Naive thymus-derived CD8-positive, alpha-beta T cell (primary cell): Measurements from ENCODE around the gene NUP188. TPM values are rescaled to one million over a fixed set of nuclear protein-coding genes. Genes with fewer than 3 reads are reported as not detected.
"Not testable (repeated sequence)": the region's sequence is repeated elsewhere in the genome, so short reads cannot be mapped to it uniquely, and the experiment has no call there.

ENCODE experiments used
- ATAC-seq, 2 donors: fragments of 150-1000 bp; cut with Tn5 transposase in 1 of 2; sonication (Bioruptor Pico), chemical (Tn5 transposase) in 1 of 2; 1 replicate in 1 of 2; 2 replicates in 1 of 2; pipeline ENCODE4 v1.10.0; 2021; ENCODE audit warnings: mild to moderate bottlenecking in 2 of 2, moderate library complexity in 2 of 2
- POLR2A ChIA-PET: fragments of 350-600 bp; sonication (Branson Sonifier 250); formaldehyde crosslinking; loops from one replicate; lab custom pipeline; 2021; ENCODE audit warnings: antibody characterized with exemption; lab: Charles Lee
- DNase-seq, 10 donors: peaks; one replicate each; pipeline versions ENCODE4 v3.0.0 to v3.0.0-alpha.2; 2020 to 2022
- H3K27ac Mint-ChIP-seq, 10 donors: one replicate each; pipeline ENCODE4 v1.8.0; 2020 to 2022; ENCODE audit warnings: mild to moderate bottlenecking in 10 of 10, mixed read lengths in 10 of 10, moderate library complexity in 4 of 10, inconsistent platforms in 1 of 10
- H3K27me3 Mint-ChIP-seq, 5 donors: one replicate each; pipeline ENCODE4 v1.8.0; 2021 to 2022; ENCODE audit warnings: mixed read lengths in 5 of 5
- H3K36me3 Mint-ChIP-seq, 3 donors: one replicate each; pipeline ENCODE4 v1.8.0; 2020 to 2022; ENCODE audit warnings: mixed read lengths in 3 of 3, mild to moderate bottlenecking in 2 of 3, inconsistent platforms in 1 of 3
- H3K4me1 Mint-ChIP-seq, 4 donors: one replicate each; pipeline ENCODE4 v1.8.0; 2021 to 2022; ENCODE audit warnings: mixed read lengths in 4 of 4
- H3K4me3 Mint-ChIP-seq, 10 donors: one replicate each; pipeline ENCODE4 v1.8.0; 2020 to 2022; ENCODE audit warnings: mild to moderate bottlenecking in 10 of 10, mixed read lengths in 10 of 10, moderate library complexity in 6 of 10, inconsistent platforms in 1 of 10
- H3K9me3 Mint-ChIP-seq, 9 donors: one replicate each; pipeline ENCODE4 v1.8.0; 2020 to 2022; ENCODE audit warnings: mixed read lengths in 9 of 9, mild to moderate bottlenecking in 3 of 9, inconsistent platforms in 1 of 9, moderate library complexity in 1 of 9
- polyA plus RNA-seq, 3 donors: library from polyadenylated mRNA; unstranded; fragments of 300-500 nt; fragmentation: Illumina TruSeq; gene quantifications; one replicate each; pipeline ENCODE4 v1.2.3, GENCODE V29; 2021
- total RNA-seq, 8 experiments: library from RNA in 2 of 8; stranded (reverse) in 2 of 8; gene quantifications; one replicate each; pipeline ENCODE4 v1.2.3 and lab custom pipeline; 2021 to 2026

Gene NUP188
- total and polyA plus RNA-seq, 5 experiments from 2014 or later, result 21.9 to 79.6 (median 36.8) TPM

- ATAC-seq (no peak), DNase-seq (no peak)
- peak overlapping the region; percentile 61 to 86 (median 80) for H3K4me3 Mint-ChIP-seq
- peaks cover 0 to 6% (median 0%) of the 10 kb centered on the region in 3 donors for H3K36me3 Mint-ChIP-seq
- POLR2A ChIA-PET, result interaction anchor here (0.5 to 1.9 kb wide), 3 partner anchors 9 to 374 kb away, joined by 3 to 17 read pairs (median 4); partner anchors contain the start of gene MIGA2
- H3K27ac Mint-ChIP-seq, result peak overlapping the region in 8 of 10 donors; percentile 53 to 87 (median 74)
- H3K27me3 Mint-ChIP-seq, result no peaks in the 10 kb centered on the region
- H3K9me3 Mint-ChIP-seq, result no peaks in the 10 kb centered on the region
- H3K4me1 Mint-ChIP-seq, result peaks cover 19 to 39% (median 29%) of the 10 kb centered on the region in 4 donors
Observed at GRCh38 chr9:129026442-129027223, 79.1 kb downstream of the NUP188 start.

GRCh38 chr9:129027224-129027684 is 79.8 kb downstream of the NUP188 start:
- DNase-seq (no peak), ATAC-seq (no peak)
- Mint-ChIP-seq H3K27me3 (no peaks in the 10 kb centered on the region), H3K4me3 (peak overlapping the region; percentile 61 to 86 (median 80)), H3K27ac (peak overlapping the region; percentile 7 to 94 (median 74)), H3K4me1 (peaks cover 16 to 35% (median 26%) of the 10 kb centered on the region in 4 donors), H3K9me3 (no peaks in the 10 kb centered on the region), H3K36me3 (no peaks in the 10 kb centered on the region)
- POLR2A ChIA-PET, result interaction anchor here (0.5 to 1.9 kb wide), 7 partner anchors 9 to 449 kb away, joined by 3 to 19 read pairs (median 7); partner anchors contain the start of genes DOLPP1, MIGA2 and PTPA

DNA sequence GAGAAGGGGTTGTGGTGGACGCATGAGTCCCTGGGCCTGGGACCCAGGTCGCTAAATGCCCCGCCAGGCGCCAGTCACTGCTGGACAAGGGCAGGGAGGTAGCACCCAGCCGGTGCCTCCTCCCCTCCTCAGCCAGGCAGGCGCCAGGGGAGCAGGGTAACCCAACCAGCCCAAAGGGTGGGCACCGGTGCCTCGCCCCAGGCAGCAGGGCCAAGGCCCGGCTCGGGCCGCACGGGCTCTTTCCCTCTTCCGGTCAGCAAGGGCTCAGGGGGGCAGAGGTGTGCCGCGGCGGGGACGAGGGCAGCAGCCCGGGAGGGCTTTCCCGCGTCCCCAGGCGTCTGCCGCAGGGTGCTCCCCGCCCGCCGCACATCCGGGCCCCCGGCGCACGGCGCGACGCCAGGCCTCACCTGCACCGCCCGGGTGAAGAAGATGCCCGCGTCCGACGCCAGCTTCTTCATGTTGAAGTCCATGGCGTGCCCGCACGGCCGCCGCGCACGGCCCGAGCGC is 80.2 kb downstream of the NUP188 start:
- ATAC-seq (peak; percentile 82 to 88), DNase-seq (peak in 6 of 10 donors; percentile 66 to 88 (median 84))
- no peaks in the 10 kb centered on the region for H3K36me3 Mint-ChIP-seq
- POLR2A ChIA-PET, result interaction anchor here (0.5 to 1.9 kb wide), 7 partner anchors 8 to 449 kb away, joined by 3 to 19 read pairs (median 7); partner anchors contain the start of genes DOLPP1, MIGA2, PTPA and SPOUT1
- no peaks in the 10 kb centered on the region for H3K9me3 Mint-ChIP-seq
- peak overlapping the region; percentile 61 to 86 (median 80) for H3K4me3 Mint-ChIP-seq
- no peaks in the 10 kb centered on the region for H3K27me3 Mint-ChIP-seq
- peaks cover 11 to 33% (median 23%) of the 10 kb centered on the region in 4 donors for H3K4me1 Mint-ChIP-seq
- peak overlapping the region in 7 of 10 donors; percentile 7 to 94 (median 77) for H3K27ac Mint-ChIP-seq

GRCh38 chr9:129028192-129028966 is 80.9 kb downstream of the NUP188 start, which contains the start of gene SH3GLB2:
SH3GLB2 (minus strand) TSS chr9:129028331; CDS start chr9:129028154, 177 bp downstream.
- Mint-ChIP-seq H3K4me3 (peak within 1 kb of the TSS; percentile 64 to 86 (median 80)), H3K27ac (peak within 1 kb of the TSS; percentile 7 to 94 (median 74)), H3K36me3 (no peaks in the 10 kb centered on the region), H3K9me3 (no peaks in the 10 kb centered on the region), H3K4me1 (peaks cover 7 to 31% (median 19%) of the 10 kb centered on the region in 4 donors), H3K27me3 (no peaks in the 10 kb centered on the region)
- DNase-seq (peak; percentile 78 to 97 (median 90)), ATAC-seq (peak; percentile 80 to 81)
- POLR2A ChIA-PET, result interaction anchor here (0.6 to 1.9 kb wide), 8 partner anchors 8 to 244 kb away, joined by 3 to 19 read pairs (median 6); partner anchors contain the start of genes DOLPP1, MIGA2, PTPA and SPOUT1

- Mint-ChIP-seq H3K4me3 (peak overlapping the region in 8 of 10 donors; percentile 0 to 80 (median 40)), H3K36me3 (no peaks in the 10 kb centered on the region), H3K27ac (peak overlapping the region in 6 of 10 donors; percentile 0 to 57 (median 40)), H3K4me1 (peaks cover 7 to 31% (median 17%) of the 10 kb centered on the region in 4 donors), H3K27me3 (no peaks in the 10 kb centered on the region), H3K9me3 (no peaks in the 10 kb centered on the region)
- POLR2A ChIA-PET, result interaction anchor here (0.6 to 0.8 kb wide), 4 partner anchors 8 to 678 kb away, joined by 3 to 4 read pairs (median 4); no protein-coding TSS in a partner anchor
- DNase-seq (no peak), ATAC-seq (no peak)
Observed at GRCh38 chr9:129030191-129030590, 82.7 kb downstream of the NUP188 start.

GRCh38 chr9:129031514-129031913 is 84.0 kb downstream of the NUP188 start:
- Mint-ChIP-seq H3K36me3 (no peaks in the 10 kb centered on the region), H3K27ac (no peak overlapping the region), H3K4me3 (no peak overlapping the region), H3K27me3 (no peaks in the 10 kb centered on the region), H3K4me1 (peaks cover 11 to 28% (median 18%) of the 10 kb centered on the region in 4 donors), H3K9me3 (no peaks in the 10 kb centered on the region)
- no peak for DNase-seq
- ATAC-seq, result no peak
- POLR2A ChIA-PET, result no interaction called here

DNA sequence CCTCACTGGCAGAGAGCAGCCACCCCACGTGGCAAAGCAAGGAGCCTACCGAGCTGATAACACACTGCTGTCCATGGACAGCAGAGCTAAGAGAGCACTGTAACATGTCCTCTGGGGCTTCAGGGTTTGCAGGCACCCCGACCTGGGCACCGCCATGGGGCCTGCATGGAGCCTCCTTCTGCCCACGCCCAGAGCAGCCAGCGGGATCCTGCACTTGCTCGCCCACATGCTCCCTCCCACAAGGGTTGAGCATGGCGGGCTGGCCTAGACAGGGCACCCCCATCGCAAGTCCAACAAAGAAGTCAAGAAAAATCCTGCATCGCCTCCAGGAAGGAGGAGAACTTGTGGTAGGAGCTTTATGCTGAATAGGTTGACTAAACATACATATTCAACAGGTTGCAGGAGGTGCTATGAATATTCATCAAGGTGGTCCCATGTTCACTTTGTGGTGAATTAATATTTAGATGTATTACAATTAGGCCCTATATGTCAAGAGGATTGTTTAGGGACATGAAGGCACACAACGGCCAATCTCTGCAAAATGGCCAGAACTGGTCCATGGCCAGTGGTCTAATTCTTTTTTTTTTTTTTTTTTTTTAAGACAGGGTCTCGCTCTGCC is 85.2 kb downstream of the NUP188 start:
- Mint-ChIP-seq H3K4me1 (peaks cover 16 to 27% (median 21%) of the 10 kb centered on the region in 4 donors), H3K36me3 (no peaks in the 10 kb centered on the region), H3K27ac (peak overlapping the region in 1 of 10 donors; percentile 48), H3K27me3 (no peaks in the 10 kb centered on the region), H3K9me3 (no peaks in the 10 kb centered on the region), H3K4me3 (no peak overlapping the region)
- ATAC-seq, result no peak
- no peak for DNase-seq
- POLR2A ChIA-PET, result no interaction called here

GRCh38 chr9:129033216-129033615 is 85.7 kb downstream of the NUP188 start:
- POLR2A ChIA-PET, result interaction anchor here (0.7 kb wide), 1 partner anchor 69 kb away, joined by 4 read pairs; no protein-coding TSS in a partner anchor
- no peak for DNase-seq
- no peak overlapping the region for H3K4me3 Mint-ChIP-seq
- peaks cover 19 to 33% (median 26%) of the 10 kb centered on the region in 4 donors for H3K4me1 Mint-ChIP-seq
- no peak for ATAC-seq
- no peaks in the 10 kb centered on the region for H3K36me3 Mint-ChIP-seq
- H3K27me3 Mint-ChIP-seq, result no peaks in the 10 kb centered on the region
- H3K27ac Mint-ChIP-seq, result no peak overlapping the region
- no peaks in the 10 kb centered on the region for H3K9me3 Mint-ChIP-seq

DNA sequence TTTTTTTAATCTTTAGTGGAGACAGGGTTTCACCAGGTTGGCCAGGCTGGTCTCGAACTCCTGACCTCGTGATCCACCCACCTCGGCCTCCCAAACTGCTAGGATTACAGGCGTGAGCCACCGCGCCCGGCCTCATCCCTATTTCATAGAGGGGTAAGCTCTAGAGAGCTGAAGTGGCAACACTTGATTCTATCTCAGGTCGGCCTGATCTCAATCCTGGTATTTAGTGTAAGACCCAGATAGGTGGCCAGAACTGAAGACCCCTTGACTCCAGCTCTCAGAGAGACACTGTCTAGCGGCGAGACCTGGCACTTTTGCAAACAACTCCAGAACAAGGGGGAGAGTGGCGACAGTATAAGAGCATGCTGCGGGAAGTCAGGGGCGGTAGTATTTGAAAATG is 88.3 kb downstream of the NUP188 start:
- POLR2A ChIA-PET, result interaction anchor here (0.6 to 2.5 kb wide), 15 partner anchors 8 to 456 kb away, joined by 3 to 19 read pairs (median 3); partner anchors contain the start of genes DOLPP1, ENDOG and SH3GLB2
- not testable (repeated sequence) for H3K36me3 Mint-ChIP-seq, H3K9me3 Mint-ChIP-seq, DNase-seq, H3K27me3 Mint-ChIP-seq
- peaks cover 19 to 42% (median 35%) of the 10 kb centered on the region in 4 donors for H3K4me1 Mint-ChIP-seq
- H3K27ac Mint-ChIP-seq, result peak overlapping the region; percentile 39 to 96 (median 91)
- H3K4me3 Mint-ChIP-seq, result peak overlapping the region; percentile 89 to 100 (median 96)
- peak; percentile 3 to 4 for ATAC-seq

DNA sequence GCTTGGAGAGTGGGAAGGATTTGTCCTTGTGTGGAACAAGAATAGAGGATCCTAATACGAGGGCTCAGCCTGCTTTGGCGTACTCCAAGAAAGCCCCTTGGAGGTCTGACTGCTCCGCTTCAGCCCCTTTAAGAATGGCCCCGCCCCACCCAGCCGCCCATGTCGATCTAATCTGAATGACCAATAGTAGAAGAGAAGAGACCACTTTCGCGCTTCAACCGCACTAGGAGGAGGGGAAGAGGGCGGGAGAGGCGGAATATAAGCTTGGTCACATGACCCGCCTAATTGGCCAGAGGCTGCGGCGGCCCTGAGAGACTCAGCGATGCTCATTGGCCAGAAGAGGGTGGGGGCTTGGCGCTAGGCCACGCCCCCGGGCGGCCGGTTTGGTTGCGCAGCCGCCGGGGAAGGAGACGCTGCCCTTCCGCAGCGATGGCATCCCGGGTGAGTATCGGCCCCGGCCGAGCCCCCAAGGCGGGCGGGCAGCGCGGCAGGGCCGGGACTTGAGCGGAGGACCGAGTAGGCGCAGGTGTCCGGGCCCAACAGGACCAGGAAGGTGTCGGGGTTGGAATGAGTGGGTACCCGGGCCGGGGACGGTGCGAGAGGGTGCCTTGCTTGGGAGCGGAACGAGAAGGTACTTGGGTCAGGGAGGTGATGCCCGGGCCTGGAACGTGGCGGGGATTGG is 88.9 kb downstream of the NUP188 start, which contains the start of gene MIGA2:
TSS of gene MIGA2 (plus strand) at position 386 of the 682 bp plus-strand sequence. CDS start 3,969 bp downstream, outside the sequence.
- H3K4me1 Mint-ChIP-seq, result peaks cover 19 to 42% (median 35%) of the 10 kb centered on the region in 4 donors
- POLR2A ChIA-PET, result interaction anchor here (0.6 to 2.5 kb wide), 10 partner anchors 9 to 218 kb away, joined by 3 to 19 read pairs (median 6); partner anchors contain the start of genes DOLPP1, ENDOG and SH3GLB2
- H3K27ac Mint-ChIP-seq, result peak within 1 kb of the TSS; percentile 39 to 96 (median 91)
- H3K9me3 Mint-ChIP-seq, result no peaks in the 10 kb centered on the region
- peak; percentile 85 to 98 (median 93) for DNase-seq
- H3K4me3 Mint-ChIP-seq, result peak within 1 kb of the TSS; percentile 89 to 100 (median 96)
- peak; percentile 97 for ATAC-seq
- H3K27me3 Mint-ChIP-seq, result no peaks in the 10 kb centered on the region
- H3K36me3 Mint-ChIP-seq, result peaks cover 0 to 6% (median 0%) of the 10 kb centered on the region in 3 donors
